SIG-M5 (cell line): ENCODE measurements around the gene TTC38.

Experiments
- DNase-seq: peaks from one replicate; lab custom pipeline; 2025; lab: John Stamatoyannopoulos, UW

The TTC38 gene

GRCh38 chr22:46267431-46268279, at the start of gene TTC38:
TSS of gene TTC38 (plus strand) at chr22:46268008. CDS start at chr22:46268040, 32 bp downstream.
- DNase-seq, result no peak

- no peak for DNase-seq
Observed at GRCh38 chr22:46219636-46220035, 48.2 kb upstream of the TTC38 start.

GRCh38 chr22:46220921-46221320, 46.9 kb upstream of the TTC38 start:
- DNase-seq, result no peak

- DNase-seq, result no peak
Observed at GRCh38 chr22:46224044-46224897, 43.5 kb upstream of the TTC38 start.

- DNase-seq, result no peak
Observed at GRCh38 chr22:46224898-46225290, 42.9 kb upstream of the TTC38 start.

GRCh38 chr22:46225631-46226030, 42.2 kb upstream of the TTC38 start:
- DNase-seq, result no peak

GRCh38 chr22:46226577-46226976, 41.2 kb upstream of the TTC38 start:
- DNase-seq, result no peak

GRCh38 chr22:46229701-46230100, 38.1 kb upstream of the TTC38 start:
- DNase-seq, result no peak

GRCh38 chr22:46230262-46230901, 37.4 kb upstream of the TTC38 start:
- no peak for DNase-seq

GRCh38 chr22:46233231-46233630, 34.6 kb upstream of the TTC38 start:
- DNase-seq, result no peak

- no peak for DNase-seq
Observed at GRCh38 chr22:46234969-46235368, 32.8 kb upstream of the TTC38 start.

- no peak for DNase-seq
Observed at GRCh38 chr22:46237453-46238124, 30.2 kb upstream of the TTC38 start.

- no peak for DNase-seq
Observed at GRCh38 chr22:46238541-46238940, 29.3 kb upstream of the TTC38 start.

- no peak for DNase-seq
Observed at GRCh38 chr22:46239261-46240048, 28.4 kb upstream of the TTC38 start.

GRCh38 chr22:46240073-46240472, 27.7 kb upstream of the TTC38 start:
- no peak for DNase-seq

GRCh38 chr22:46240506-46240905, 27.3 kb upstream of the TTC38 start:
- DNase-seq, result no peak

- no peak for DNase-seq
Observed at GRCh38 chr22:46240907-46241306, 26.9 kb upstream of the TTC38 start.

GRCh38 chr22:46241396-46242007, 26.3 kb upstream of the TTC38 start:
- DNase-seq, result no peak

GRCh38 chr22:46242076-46242475, 25.7 kb upstream of the TTC38 start:
- DNase-seq, result no peak

- DNase-seq, result no peak
Observed at GRCh38 chr22:46244771-46245170, 23.0 kb upstream of the TTC38 start.

- DNase-seq, result no peak
Observed at GRCh38 chr22:46245511-46245910, 22.3 kb upstream of the TTC38 start.
